GM18951 (cell line): ENCODE measurements around the gene SLC1A2.

Experiments
- POLR2A ChIP-seq: IDR thresholded peaks from 4 replicates; pipeline ENCODE4 v1.6.1; 2011; ENCODE audit warnings: mild to moderate bottlenecking; ENCODE audit not compliant: insufficient read length, insufficient read depth; ENCODE audit errors: extremely low read depth
- in situ Hi-C: fragments of 300-500 bp; cut with MboI; formaldehyde crosslinking; loops from one replicate; pipeline ENCODE4 v1.12.0; 2022; ENCODE audit warnings: low sequenced_read_pairs, mixed read lengths, inconsistent platforms; ENCODE audit not compliant: unreplicated experiment

SLC1A2 gene

GRCh38 chr11:35383953-35384352, 35.4 kb downstream of the SLC1A2 start:
- TF ChIP-seq POLR2A, result no peak
- in situ Hi-C loops, result no loop called here

- no peak for TF ChIP-seq POLR2A
- in situ Hi-C loops, result no loop called here
Measured at GRCh38 chr11:35381709-35382322, 37.5 kb downstream of the SLC1A2 start.

GRCh38 chr11:35380603-35381002, 38.8 kb downstream of the SLC1A2 start:
- TF ChIP-seq POLR2A, result no peak
- in situ Hi-C loops, result no loop called here

GRCh38 chr11:35377262-35377661, 42.1 kb downstream of the SLC1A2 start:
- in situ Hi-C loops, result loop anchor here (10.0 kb wide), 1 partner anchor 452 kb away; no protein-coding TSS in a partner anchor
- TF ChIP-seq POLR2A, result no peak

- in situ Hi-C loops, result loop anchor here (10.0 kb wide), 1 partner anchor 452 kb away; no protein-coding TSS in a partner anchor
- TF ChIP-seq POLR2A, result no peak
Measured at GRCh38 chr11:35376613-35377012, 42.7 kb downstream of the SLC1A2 start.

- in situ Hi-C loops, result loop anchor here (10.0 kb wide), 1 partner anchor 451 kb away; no protein-coding TSS in a partner anchor
Measured at GRCh38 chr11:35376118-35376510, 43.2 kb downstream of the SLC1A2 start.

GRCh38 chr11:35375332-35376117, 43.8 kb downstream of the SLC1A2 start:
- in situ Hi-C loops, result loop anchor here (10.0 kb wide), 1 partner anchor 451 kb away; no protein-coding TSS in a partner anchor
- no peak for TF ChIP-seq POLR2A

More at GRCh38 chr11:35376118-35376510, 43.2 kb downstream of the SLC1A2 start:
- TF ChIP-seq POLR2A, result no peak

DNA sequence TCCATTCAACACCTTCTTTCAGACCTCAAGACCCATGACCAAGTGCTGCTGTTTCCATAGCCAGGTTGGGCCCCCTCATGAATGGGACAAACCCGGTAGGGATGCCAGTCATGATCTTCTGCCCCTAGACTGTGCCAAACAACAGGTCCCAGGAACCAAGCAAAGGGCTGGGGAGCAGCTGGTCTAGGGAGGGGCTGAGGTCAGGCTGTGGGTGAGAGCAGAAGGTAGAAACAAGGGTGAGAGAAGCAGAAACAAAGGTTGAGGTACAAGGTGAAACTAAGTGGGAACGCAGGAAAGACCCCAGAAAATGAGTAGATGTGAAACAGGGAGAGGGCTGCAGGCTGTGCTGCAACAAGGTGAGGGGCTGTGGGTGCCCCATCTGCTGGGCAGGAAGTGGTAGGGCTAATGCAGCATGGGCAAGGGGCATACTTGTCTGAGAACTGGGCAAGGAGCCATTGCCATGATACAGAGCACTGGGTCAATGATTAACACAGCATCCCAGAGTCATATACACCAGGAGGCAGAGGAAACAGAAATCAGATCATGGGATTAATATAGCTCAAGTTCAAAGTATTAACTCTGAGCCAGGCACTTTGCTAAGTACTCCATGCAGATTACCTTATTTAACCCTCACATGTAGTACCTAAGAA, 45.9 kb downstream of the SLC1A2 start:
- no peak for TF ChIP-seq POLR2A
- in situ Hi-C loops, result loop anchor here (10.0 kb wide), 1 partner anchor 449 kb away; no protein-coding TSS in a partner anchor

DNA sequence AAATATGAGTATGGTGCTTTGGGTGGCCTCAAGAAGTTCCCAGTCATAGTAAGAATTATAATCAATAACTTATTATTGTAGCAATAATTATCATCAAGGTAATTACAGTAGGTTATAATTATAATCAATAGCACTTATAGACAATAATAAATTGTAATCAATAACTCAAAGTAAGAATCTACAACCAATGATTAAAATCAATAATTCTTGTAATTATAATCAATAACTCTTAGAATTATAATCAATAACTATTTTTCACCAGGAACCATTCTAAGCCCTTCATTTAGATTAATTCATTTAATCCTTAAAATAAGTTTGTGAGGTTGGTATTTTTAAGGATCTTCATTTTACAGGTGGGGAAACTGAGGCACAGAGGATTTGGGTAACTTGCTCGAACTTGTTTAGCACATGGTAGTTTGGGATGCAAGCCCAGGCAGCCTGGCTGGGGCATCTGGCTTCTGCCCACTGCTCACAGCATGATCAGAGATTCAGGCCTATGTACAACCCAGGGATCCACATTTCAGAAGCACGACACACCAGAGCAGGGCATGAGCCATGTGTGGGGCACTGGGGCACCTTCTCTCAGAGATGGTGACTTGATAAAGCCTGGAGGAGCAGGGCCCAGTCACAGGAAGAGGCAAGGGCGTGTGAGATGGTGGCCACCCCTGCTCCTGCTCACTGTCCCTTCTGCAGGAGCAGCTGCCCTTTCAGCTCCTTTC, 46.6 kb downstream of the SLC1A2 start:
- in situ Hi-C loops, result loop anchor here (10.0 kb wide), 1 partner anchor 448 kb away; no protein-coding TSS in a partner anchor
- no peak for TF ChIP-seq POLR2A

GRCh38 chr11:35367491-35367890, 51.9 kb downstream of the SLC1A2 start:
- in situ Hi-C loops, result no loop called here
- TF ChIP-seq POLR2A, result no peak

GRCh38 chr11:35366798-35367197, 52.6 kb downstream of the SLC1A2 start:
- in situ Hi-C loops, result no loop called here
- TF ChIP-seq POLR2A, result no peak

GRCh38 chr11:35365961-35366360, 53.4 kb downstream of the SLC1A2 start:
- in situ Hi-C loops, result no loop called here
- no peak for TF ChIP-seq POLR2A

- in situ Hi-C loops, result no loop called here
- TF ChIP-seq POLR2A, result no peak
Measured at GRCh38 chr11:35365395-35365794, 54.0 kb downstream of the SLC1A2 start.
